Endothelial cell of umbilical vein (primary cell): ENCODE measurements around the gene CSMD2. TPM values are rescaled to one million over a fixed set of nuclear protein-coding genes. Genes with fewer than 3 reads are reported as not detected.

Source experiments
- BruUV-seq: library from RNA; stranded (reverse); fragments of 400-500 nt; replicated peaks from 2 replicates; lab custom pipeline; 2021; lab: Mats Ljungman, UMichigan
- CTCF ChIA-PET: fragments of 300-600, 350-600 bp; sonication (Branson Sonifier 250); formaldehyde crosslinking; loops from one replicate; lab custom pipeline; 2021; ENCODE audit warnings: antibody characterized with exemption, inconsistent platforms; lab: Charles Lee
- POLR2A ChIA-PET: fragments of 300-600, 350-600 bp; sonication (Branson Sonifier 250); formaldehyde crosslinking; loops from one replicate; lab custom pipeline; 2021; ENCODE audit warnings: antibody characterized with exemption, inconsistent platforms; lab: Charles Lee
- DNase-seq: peaks from one replicate; pipeline ENCODE4 v3.0.0-alpha.2; 2011; ENCODE audit warnings: low read depth, low spot score
- FAIRE-seq: peaks from 2 replicates; lab custom pipeline; 2011; peaks lifted over from hg19 to GRCh38; lab: Jason Lieb, UNC
- H2AFZ ChIP-seq: 2 replicates; pipeline ENCODE4 v1.6.0; 2012; ENCODE audit warnings: low read depth, low read length, control low read depth, inconsistent platforms
- H3K27ac ChIP-seq: 2 replicates; pipeline ENCODE4 v1.5.1; 2011; ENCODE audit warnings: low read depth, mild to moderate bottlenecking, control low read depth, low read length, moderate library complexity; ENCODE audit not compliant: insufficient read depth
- H3K27me3 ChIP-seq, 2 experiments: 2 replicates each; pipeline versions ENCODE4 v1.6.0 to v1.6.1; 2011; ENCODE audit warnings: low read length in 2 of 2, mixed read lengths in 1 of 2; ENCODE audit not compliant: control insufficient read depth in 2 of 2, insufficient read depth in 2 of 2
- H3K36me3 ChIP-seq, 2 experiments: 2 replicates in 1 of 2; 3 replicates in 1 of 2; pipeline ENCODE4 v1.5.1; 2011; ENCODE audit warnings: low read length in 2 of 2, mild to moderate bottlenecking in 1 of 2, moderate library complexity in 1 of 2; ENCODE audit not compliant: control insufficient read depth in 2 of 2, insufficient read depth in 2 of 2; ENCODE audit errors: extremely low read depth in 1 of 2
- H3K4me1 ChIP-seq: 3 replicates; pipeline ENCODE4 v1.5.1; 2011; ENCODE audit warnings: mild to moderate bottlenecking, low read length; ENCODE audit not compliant: control insufficient read depth, insufficient read depth; ENCODE audit errors: extremely low read depth
- H3K4me2 ChIP-seq: 2 replicates; pipeline ENCODE4 v1.6.1; 2011; ENCODE audit warnings: low read length, control low read depth, mixed read lengths; ENCODE audit not compliant: insufficient read depth
- H3K4me3 ChIP-seq, 3 experiments: fragments of 200-600 bp in 1 of 3; sonication (generic), shearing (Covaris generic) in 1 of 3; replicated peaks in 1 of 3; 2 replicates each; pipeline ENCODE4 v1.5.1; 2011 to 2016; ENCODE audit warnings: control low read depth in 3 of 3, low read length in 3 of 3, mild to moderate bottlenecking in 2 of 3, inconsistent platforms in 1 of 3, low read depth in 1 of 3, moderate library complexity in 1 of 3; ENCODE audit not compliant: insufficient read depth in 1 of 3
- H3K79me2 ChIP-seq: 2 replicates; pipeline ENCODE4 v1.6.0; 2012; ENCODE audit warnings: low read length, inconsistent platforms; ENCODE audit not compliant: control insufficient read depth, insufficient read depth
- H3K9ac ChIP-seq: replicated peaks from 2 replicates; pipeline ENCODE3; 2011; ENCODE audit warnings: low read length, control low read depth; ENCODE audit not compliant: insufficient read depth; ENCODE audit errors: extremely low read depth
- H3K9me1 ChIP-seq: replicated peaks from 3 replicates; pipeline ENCODE4 v1.6.0; 2011; ENCODE audit warnings: mild to moderate bottlenecking, low read length; ENCODE audit not compliant: control insufficient read depth, insufficient read depth; ENCODE audit errors: extremely low read depth
- H3K9me3 ChIP-seq: replicated peaks from 2 replicates; pipeline ENCODE4 v1.5.1; 2012; ENCODE audit warnings: low read length, inconsistent platforms; ENCODE audit not compliant: control insufficient read depth, insufficient read depth
- H4K20me1 ChIP-seq: replicated peaks from 2 replicates; pipeline ENCODE3; 2011; ENCODE audit warnings: mild to moderate bottlenecking, low read length; ENCODE audit not compliant: control insufficient read depth, insufficient read depth; ENCODE audit errors: extremely low read depth
- EZH2 ChIP-seq: IDR thresholded peaks from 2 replicates; pipeline ENCODE4 v1.6.1; 2012; ENCODE audit warnings: borderline replicate concordance, low read depth, mild to moderate bottlenecking, moderate library complexity, low read length, inconsistent platforms; ENCODE audit not compliant: severe bottlenecking
- FOS ChIP-seq: IDR thresholded peaks from 2 replicates; pipeline ENCODE4 v1.6.1; 2011; ENCODE audit warnings: mild to moderate bottlenecking, low read length, moderate library complexity, borderline replicate concordance; ENCODE audit not compliant: insufficient read depth
- GATA2 ChIP-seq: IDR thresholded peaks from 2 replicates; pipeline ENCODE4 v1.7.0; 2011; ENCODE audit warnings: low read depth, mild to moderate bottlenecking, moderate library complexity, mixed read lengths, low read length; ENCODE audit not compliant: insufficient read length, insufficient read depth
- JUN ChIP-seq: IDR thresholded peaks from 2 replicates; pipeline ENCODE4 v1.6.1; 2011; ENCODE audit warnings: borderline replicate concordance, low read depth; ENCODE audit not compliant: insufficient read length, insufficient read depth
- MAX ChIP-seq: IDR thresholded peaks from 2 replicates; pipeline ENCODE4 v1.6.1; 2011; ENCODE audit not compliant: insufficient read depth, insufficient read length
- MYC ChIP-seq: IDR thresholded peaks from one replicate; pipeline ENCODE4 v1.6.1; 2011; ENCODE audit warnings: mild to moderate bottlenecking, low read depth, low read length
- POLR2A ChIP-seq: IDR thresholded peaks from 2 replicates; pipeline ENCODE4 v1.6.1; 2012; ENCODE audit warnings: low read depth, mild to moderate bottlenecking, control low read depth, low read length
- POLR2AphosphoS5 ChIP-seq: IDR thresholded peaks from 2 replicates; pipeline ENCODE4 v1.6.1; 2012; ENCODE audit warnings: low read depth, mild to moderate bottlenecking, control low read depth, low read length, moderate library complexity; ENCODE audit not compliant: insufficient read depth
- dilution Hi-C: fragments of 300-500 bp; cut with MboI; formaldehyde crosslinking; loops from one replicate; pipeline ENCODE4 v1.15.0; 2019; ENCODE audit warnings: low sequenced_read_pairs; ENCODE audit not compliant: extremely low pct_ligation_motif_present
- intact Hi-C: fragments of 100-400 bp; cut with micrococcal nuclease; formaldehyde crosslinking; loops from one replicate; pipeline ENCODE4 v1.10.0; 2022
- polyA plus RNA-seq, 4 experiments: library from polyadenylated mRNA; depleted of rRNA in 3 of 4; stranded (reverse) in 3 of 4; unstranded in 1 of 4; fragments of >200 nt; gene quantifications; 2 replicates each; pipeline versions ENCODE4 v1.2.1 to v1.2.3, GENCODE V29; 2011 to 2012; ENCODE audit warnings: missing spikeins in 1 of 4
- total RNA-seq: library from RNA; stranded (reverse); gene quantifications from 2 replicates; pipeline ENCODE4 v1.2.3, GENCODE V29; 2021
- TF ChIP-seq, protein P1 (sequence below), 2 donors: IDR thresholded peaks; 1 replicate in 1 of 2; 2 replicates in 1 of 2; pipeline ENCODE4 v1.5.1; 2011; ENCODE audit warnings: low read length in 2 of 2, mild to moderate bottlenecking in 2 of 2, moderate library complexity in 2 of 2, control low read depth in 1 of 2, inconsistent platforms in 1 of 2, low read depth in 1 of 2; ENCODE audit not compliant: insufficient read depth in 1 of 2; ENCODE audit errors: extremely low read depth in 1 of 2

The CSMD2 gene
- total and polyA plus RNA-seq, 2 donors (not counting 3 experiments of a cell fraction or from before 2014, with no cell fraction given): under 0.01 TPM; not detected in 1

DNA sequence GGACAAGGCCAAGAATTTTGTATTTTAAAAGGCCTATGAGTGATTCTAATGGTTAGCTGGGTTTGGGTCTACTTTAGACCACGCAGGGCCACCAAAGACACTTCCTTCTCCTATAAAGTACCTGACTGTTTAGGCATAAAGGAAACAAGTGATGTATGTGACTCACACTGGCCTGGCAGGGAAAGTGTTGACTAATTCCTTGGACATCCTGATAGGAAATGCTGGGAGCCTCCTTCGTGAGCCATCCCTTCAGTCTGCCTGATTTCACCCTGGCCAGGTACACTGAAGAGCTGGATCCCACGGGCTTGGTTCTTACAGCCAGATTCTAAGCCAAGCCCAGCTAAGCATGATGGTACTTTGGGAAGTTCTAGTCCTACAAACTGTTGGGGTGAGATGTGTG, 401.6 kb downstream of the CSMD2 start:
- CTCF ChIA-PET: no interaction called here
- TF ChIP-seq MYC: no peak
- TF ChIP-seq FOS: no peak
- no peak for TF ChIP-seq MAX
- no peak for TF ChIP-seq POLR2AphosphoS5
- no TSS peak for BruUV-seq

GRCh38 chr1:33762962-33763361, 402.1 kb downstream of the CSMD2 start:
- no peak overlapping the region for H3K9ac ChIP-seq
- no peak for DNase-seq
- TF ChIP-seq FOS: no peak
- TF ChIP-seq EZH2: no peak
- no peak for TF ChIP-seq GATA2
- TF ChIP-seq, protein P1, sequence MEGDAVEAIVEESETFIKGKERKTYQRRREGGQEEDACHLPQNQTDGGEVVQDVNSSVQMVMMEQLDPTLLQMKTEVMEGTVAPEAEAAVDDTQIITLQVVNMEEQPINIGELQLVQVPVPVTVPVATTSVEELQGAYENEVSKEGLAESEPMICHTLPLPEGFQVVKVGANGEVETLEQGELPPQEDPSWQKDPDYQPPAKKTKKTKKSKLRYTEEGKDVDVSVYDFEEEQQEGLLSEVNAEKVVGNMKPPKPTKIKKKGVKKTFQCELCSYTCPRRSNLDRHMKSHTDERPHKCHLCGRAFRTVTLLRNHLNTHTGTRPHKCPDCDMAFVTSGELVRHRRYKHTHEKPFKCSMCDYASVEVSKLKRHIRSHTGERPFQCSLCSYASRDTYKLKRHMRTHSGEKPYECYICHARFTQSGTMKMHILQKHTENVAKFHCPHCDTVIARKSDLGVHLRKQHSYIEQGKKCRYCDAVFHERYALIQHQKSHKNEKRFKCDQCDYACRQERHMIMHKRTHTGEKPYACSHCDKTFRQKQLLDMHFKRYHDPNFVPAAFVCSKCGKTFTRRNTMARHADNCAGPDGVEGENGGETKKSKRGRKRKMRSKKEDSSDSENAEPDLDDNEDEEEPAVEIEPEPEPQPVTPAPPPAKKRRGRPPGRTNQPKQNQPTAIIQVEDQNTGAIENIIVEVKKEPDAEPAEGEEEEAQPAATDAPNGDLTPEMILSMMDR (IDR thresholded peaks at IDR 0.05; ENCODE audit: extremely low read depth in 1 of 2, insufficient read depth in 1 of 2, low read depth in 1 of 2, low read length in 2 of 2): no peak
- no peak for TF ChIP-seq MYC
- TF ChIP-seq POLR2AphosphoS5: no peak
- no peak for TF ChIP-seq JUN
- no peak for TF ChIP-seq MAX
- no peak for TF ChIP-seq POLR2A
- no peak for FAIRE-seq
- no peaks in the 10 kb centered on the region for H3K27me3 ChIP-seq
- no peak overlapping the region for H3K27ac ChIP-seq
- no peaks in the 10 kb centered on the region for H3K79me2 ChIP-seq
- dilution Hi-C loops (no loop called here), intact Hi-C loops (no loop called here)
- no peak overlapping the region for H3K4me3 ChIP-seq
- no peak overlapping the region for H2AFZ ChIP-seq
- no TSS peak for BruUV-seq
- ChIA-PET POLR2A (no interaction called here), CTCF (no interaction called here)
- H3K36me3 ChIP-seq: no peaks in the 10 kb centered on the region
- H3K4me1 ChIP-seq: no peaks in the 10 kb centered on the region
- H3K9me1 ChIP-seq: no peaks in the 10 kb centered on the region
- H3K4me2 ChIP-seq: no peak overlapping the region
- no peaks in the 10 kb centered on the region for H3K9me3 ChIP-seq
- H4K20me1 ChIP-seq: no peaks in the 10 kb centered on the region

More for the DNA sequence above, 401.6 kb downstream of the CSMD2 start:
- Histone ChIP-seq H3K4me3 (no peak overlapping the region), H3K9me3 (no peaks in the 10 kb centered on the region), H3K27ac (no peak overlapping the region), H4K20me1 (no peaks in the 10 kb centered on the region), H3K27me3 (no peaks in the 10 kb centered on the region), H3K79me2 (no peaks in the 10 kb centered on the region), H3K9me1 (no peaks in the 10 kb centered on the region), H3K36me3 (no peaks in the 10 kb centered on the region), H2AFZ (no peak overlapping the region), H3K9ac (no peak overlapping the region), H3K4me2 (no peak overlapping the region), H3K4me1 (no peaks in the 10 kb centered on the region)
- intact Hi-C loops: no loop called here
- no peak for DNase-seq
- POLR2A ChIA-PET: no interaction called here
- no peak for FAIRE-seq
- dilution Hi-C loops: no loop called here
